Measurements from ENCODE around the gene PLAC8L1. TPM values are rescaled to one million over a fixed set of nuclear protein-coding genes. Genes with fewer than 3 reads are reported as not detected.

The PLAC8L1 gene
- polyA plus RNA-seq, 1 donor (not counting 4 experiments of a cell fraction or from before 2014, with no cell fraction given): 0.69 TPM

GRCh38 chr5:146050086-146050485, 55.3 kb downstream of the PLAC8L1 start:
- no peaks in the 10 kb centered on the region for H3K9me3 ChIP-seq (ENCODE audit: control insufficient read depth, low read depth, low read length)
- peaks cover 38 to 51% of the 10 kb centered on the region in 2 experiments for H3K36me3 ChIP-seq (ENCODE audit: control insufficient read depth in 2 of 2, extremely low read depth in 1 of 2, insufficient read depth in 2 of 2, low read length in 2 of 2)
- H3K27ac ChIP-seq (ENCODE audit: control insufficient read depth, insufficient read depth, low read length): no peak overlapping the region
- no peaks in the 10 kb centered on the region for H4K20me1 ChIP-seq (ENCODE audit: control insufficient read depth, extremely low read depth, insufficient read depth, low read length)
- no peaks in the 10 kb centered on the region for H3K9me1 ChIP-seq (ENCODE audit: control insufficient read depth, extremely low read depth, insufficient read depth, low read length)
- H3K4me3 ChIP-seq (ENCODE audit: control insufficient read depth in 2 of 3, extremely low read depth in 1 of 3, insufficient read depth in 2 of 3, low read depth in 1 of 3, low read length in 3 of 3): no peak overlapping the region
- H3K27me3 ChIP-seq (ENCODE audit: control insufficient read depth, extremely low read depth, insufficient read depth, low read length): no peaks in the 10 kb centered on the region
- peaks cover 21% of the 10 kb centered on the region for H3K4me1 ChIP-seq (ENCODE audit: control insufficient read depth, extremely low read depth, insufficient read depth, low read length)
- no peak for FAIRE-seq
- peaks cover 12% of the 10 kb centered on the region for H3K79me2 ChIP-seq (ENCODE audit: control insufficient read depth, insufficient read depth, low read length)
- no peak overlapping the region for H3K9ac ChIP-seq (ENCODE audit: control insufficient read depth, extremely low read depth, insufficient read depth, low read length)
- dilution Hi-C loops (cut with MboI; ENCODE audit: extremely low pct_ligation_motif_present, low sequenced_read_pairs): no loop called here
- no peak for DNase-seq (ENCODE audit: low read depth, low spot score)
- H3K4me2 ChIP-seq (ENCODE audit: control insufficient read depth, extremely low read depth, insufficient read depth, low read depth, low read length): no peak overlapping the region
- H2AFZ ChIP-seq (ENCODE audit: control insufficient read depth, low read length): no peak overlapping the region
- TF ChIP-seq CTCF (optimal IDR thresholded peaks at IDR 0.05 in 1 of 3, IDR thresholded peaks at IDR 0.05 in 1 of 3, conservative IDR thresholded peaks at IDR 0.05 in 1 of 3; ENCODE audit: extremely low read depth in 1 of 3, insufficient read depth in 2 of 3, low read length in 3 of 3) (no peak), EZH2 (IDR thresholded peaks at IDR 0.05; ENCODE audit: low read length) (no peak)

- no peaks in the 10 kb centered on the region for H3K9me1 ChIP-seq (ENCODE audit: control insufficient read depth, extremely low read depth, insufficient read depth, low read length)
- TF ChIP-seq EZH2 (IDR thresholded peaks at IDR 0.05; ENCODE audit: low read length): no peak
- TF ChIP-seq CTCF (optimal IDR thresholded peaks at IDR 0.05 in 1 of 3, IDR thresholded peaks at IDR 0.05 in 1 of 3, conservative IDR thresholded peaks at IDR 0.05 in 1 of 3; ENCODE audit: extremely low read depth in 1 of 3, insufficient read depth in 2 of 3, low read length in 3 of 3): no peak
- H3K36me3 ChIP-seq (ENCODE audit: control insufficient read depth in 2 of 2, extremely low read depth in 1 of 2, insufficient read depth in 2 of 2, low read length in 2 of 2): peaks cover 42 to 49% of the 10 kb centered on the region in 2 experiments
- H3K4me1 ChIP-seq (ENCODE audit: control insufficient read depth, extremely low read depth, insufficient read depth, low read length): peaks cover 21% of the 10 kb centered on the region
- no peak overlapping the region for H3K9ac ChIP-seq (ENCODE audit: control insufficient read depth, extremely low read depth, insufficient read depth, low read length)
- no peak for DNase-seq (ENCODE audit: low read depth, low spot score)
- peaks cover 16% of the 10 kb centered on the region for H3K79me2 ChIP-seq (ENCODE audit: control insufficient read depth, insufficient read depth, low read length)
- no peaks in the 10 kb centered on the region for H3K27me3 ChIP-seq (ENCODE audit: control insufficient read depth, extremely low read depth, insufficient read depth, low read length)
- no peak overlapping the region for H2AFZ ChIP-seq (ENCODE audit: control insufficient read depth, low read length)
- no peak for FAIRE-seq
- no peaks in the 10 kb centered on the region for H4K20me1 ChIP-seq (ENCODE audit: control insufficient read depth, extremely low read depth, insufficient read depth, low read length)
- H3K4me2 ChIP-seq (ENCODE audit: control insufficient read depth, extremely low read depth, insufficient read depth, low read depth, low read length): no peak overlapping the region
- H3K9me3 ChIP-seq (ENCODE audit: control insufficient read depth, low read depth, low read length): no peaks in the 10 kb centered on the region
- no peak overlapping the region for H3K4me3 ChIP-seq (ENCODE audit: control insufficient read depth in 2 of 3, extremely low read depth in 1 of 3, insufficient read depth in 2 of 3, low read depth in 1 of 3, low read length in 3 of 3)
- H3K27ac ChIP-seq (ENCODE audit: control insufficient read depth, insufficient read depth, low read length): no peak overlapping the region
- dilution Hi-C loops (cut with MboI; ENCODE audit: extremely low pct_ligation_motif_present, low sequenced_read_pairs): no loop called here
Measured at GRCh38 chr5:146049704-146050026, 55.7 kb downstream of the PLAC8L1 start.
